ENCODE data around the gene CEACAM1. TPM values are rescaled to one million over a fixed set of nuclear protein-coding genes. Genes with fewer than 3 reads are reported as not detected.

Gene CEACAM1
- total and polyA plus RNA-seq, 2 of the 13 experiments (the other 11 are each of a cell fraction or from before 2014, with no cell fraction given), result 13.5 to 332 TPM

- ChIA-PET POLR2A (interaction anchor here (3.6 kb wide), 1 partner anchor 24 kb away, joined by 17 read pairs; the partner anchor contains the start of gene CEACAM1), CTCF (ENCODE audit: low intra/inter-chr PET ratio, low total read pairs) (no interaction called here)
- no peak for DNase-seq (ENCODE audit: low spot score)
- intact Hi-C loops (cut with micrococcal nuclease; ENCODE audit: unreplicated experiment) (no loop called here), in situ Hi-C loops (cut with HindIII; ENCODE audit: extremely low pct_ligation_motif_present, low pct_unique_long_range_greater_than_20kb) (no loop called here)
- BruUV-seq (replicated peaks), result no TSS peak
- no peaks in the 10 kb centered on the region for H3K9me3 ChIP-seq (ENCODE audit: low read length)
- ATAC-seq, result no peak
- FAIRE-seq, result peak; percentile 32
- H3K4me3 ChIP-seq (replicated peaks in 1 of 3; ENCODE audit: insufficient read depth in 1 of 3, low read depth in 2 of 3, low read length in 3 of 3), result no peak overlapping the region
- WGBS (ENCODE audit: low lambda C conversion rate), result 95% methylated on average over 1 of the region's 1 CpG
- H3K9ac ChIP-seq (ENCODE audit: insufficient read depth, low read depth, low read length), result no peak overlapping the region
- H3K36me3 ChIP-seq (replicated peaks in 1 of 2; ENCODE audit: control insufficient read depth in 1 of 2, insufficient read depth in 2 of 2, low read length in 2 of 2), result peaks cover 5 to 17% of the 10 kb centered on the region in 2 experiments; a peak in 3 of 5 replicates
- H3K79me2 ChIP-seq (ENCODE audit: insufficient read depth, low read length), result no peaks in the 10 kb centered on the region
- peaks cover 40% of the 10 kb centered on the region for H3K4me1 ChIP-seq (ENCODE audit: insufficient read depth, low read length)
- H2AFZ ChIP-seq (ENCODE audit: low read length), result no peak overlapping the region
- H3K27ac ChIP-seq (ENCODE audit: extremely low read length, insufficient read depth, low read length), result no peak overlapping the region
- no peaks in the 10 kb centered on the region for H3K27me3 ChIP-seq (ENCODE audit: control insufficient read depth in 1 of 2, insufficient read depth in 2 of 2, low read length in 2 of 2)
- no peak overlapping the region for H3K4me2 ChIP-seq (ENCODE audit: low read depth, low read length)
- H4K20me1 ChIP-seq (ENCODE audit: insufficient read depth, low read length), result no peaks in the 10 kb centered on the region
- no peak for TF ChIP-seq ZNF124 (CRISPR knock-in tag; IDR thresholded peaks at IDR 0.05)
- no peak for TF ChIP-seq IKZF1 (IDR thresholded peaks at IDR 0.05)
- peak; percentile 17 for TF ChIP-seq RBM22 (optimal IDR thresholded peaks at IDR 0.05; ENCODE audit: low read length)
- no peak for TF ChIP-seq E2F5 (CRISPR knock-in tag; conservative IDR thresholded peaks at IDR 0.05)
- no peak for TF ChIP-seq ZNF350 (CRISPR knock-in tag; IDR thresholded peaks at IDR 0.05; ENCODE audit: borderline replicate concordance, low read depth)
- no peak for TF ChIP-seq PAXIP1 (CRISPR knock-in tag; conservative IDR thresholded peaks at IDR 0.05)
- TF ChIP-seq NBN (conservative IDR thresholded peaks at IDR 0.05), result no peak
- 0 out of 2 replicates have a peak, but pooled peaks have one; percentile 22 for TF ChIP-seq POLR2AphosphoS5 (IDR thresholded peaks at IDR 0.05; ENCODE audit: low read depth, low read length)
- no peak for TF ChIP-seq FOXP4 (CRISPR knock-in tag; IDR thresholded peaks at IDR 0.05)
Observed at GRCh38 chr19:42505066-42505465, 23.2 kb downstream of the CEACAM1 start.

Measured in HepG2 (cell line).